Loucy (cell line): ENCODE data around the gene RECQL5.

Experiments
- H2AFZ ChIP-seq: fragments of 200-600 bp; sonication (generic); 2 replicates; pipeline ENCODE4 v1.6.0; 2016; ENCODE audit warnings: antibody characterized with exemption, mild to moderate bottlenecking, low read length, moderate library complexity
- H3F3A ChIP-seq: fragments of 200-600 bp; 2 replicates; pipeline ENCODE4 v1.6.0; 2016; ENCODE audit warnings: antibody characterized with exemption, low read depth, mild to moderate bottlenecking
- H3K27me3 ChIP-seq: fragments of 200-600 bp; sonication (generic); 2 replicates; pipeline ENCODE4 v1.6.1; 2014; ENCODE audit warnings: low read length, mild to moderate bottlenecking; ENCODE audit not compliant: insufficient read depth, poor library complexity, severe bottlenecking
- H3K36me3 ChIP-seq: fragments of 200-600 bp; sonication (generic); 2 replicates; pipeline ENCODE4 v1.6.1; 2016; ENCODE audit warnings: low read length; ENCODE audit not compliant: insufficient read depth
- H3K4me1 ChIP-seq: fragments of 200-600 bp; sonication (generic); 2 replicates; pipeline ENCODE4 v1.5.1; 2014; ENCODE audit warnings: low read length, mild to moderate bottlenecking; ENCODE audit not compliant: insufficient read depth, poor library complexity, severe bottlenecking
- H3K4me2 ChIP-seq: fragments of 200-600 bp; sonication (generic); 2 replicates; pipeline ENCODE4 v1.6.0; 2014; ENCODE audit warnings: antibody characterized with exemption, low read length, low read depth, mild to moderate bottlenecking; ENCODE audit not compliant: poor library complexity, severe bottlenecking
- H3K4me3 ChIP-seq: fragments of 200-600 bp; sonication (generic); 2 replicates; pipeline ENCODE4 v1.5.1; 2014; ENCODE audit warnings: low read length, mild to moderate bottlenecking, mixed read lengths; ENCODE audit not compliant: poor library complexity, severe bottlenecking
- H3K79me2 ChIP-seq: fragments of 200-600 bp; sonication (generic); 2 replicates; pipeline ENCODE4 v1.6.1; 2014; ENCODE audit warnings: low read length; ENCODE audit not compliant: insufficient read depth
- H3K9ac ChIP-seq: fragments of 200-600 bp; sonication (generic); 2 replicates; pipeline ENCODE4 v1.6.0; 2014; ENCODE audit warnings: mild to moderate bottlenecking, low read depth, low read length, moderate library complexity; ENCODE audit not compliant: poor library complexity, severe bottlenecking
- H3K9me2 ChIP-seq: fragments of 200-600 bp; sonication (generic); replicated peaks from 2 replicates; pipeline ENCODE4 v1.6.1; 2016; ENCODE audit warnings: low read depth, low read length, mixed read lengths
- H3K9me3 ChIP-seq: fragments of 200-600 bp; sonication (generic); 2 replicates; pipeline ENCODE4 v1.6.1; 2014; ENCODE audit warnings: mild to moderate bottlenecking, antibody characterized with exemption, low read length, low read depth; ENCODE audit not compliant: insufficient read depth
- H4K20me1 ChIP-seq: fragments of 200-600 bp; sonication (generic); 2 replicates; pipeline ENCODE4 v1.6.0; 2014; ENCODE audit warnings: antibody characterized with exemption, low read length, mild to moderate bottlenecking; ENCODE audit not compliant: insufficient read depth, poor library complexity, severe bottlenecking
- CTCF ChIP-seq: fragments of 200-600 bp; sonication (generic); conservative IDR thresholded peaks from 2 replicates; pipeline ENCODE4 v1.5.1; 2014; ENCODE audit warnings: mild to moderate bottlenecking, antibody characterized with exemption, low read length
- EZH2phosphoT487 ChIP-seq: fragments of 200-600 bp; IDR thresholded peaks from 2 replicates; pipeline ENCODE4 v1.6.1; 2018; ENCODE audit warnings: antibody characterized with exemption, mild to moderate bottlenecking, moderate library complexity, borderline replicate concordance

Gene RECQL5

GRCh38 chr17:75607086-75607485 is 59.9 kb downstream of the RECQL5 start:
- Histone ChIP-seq H3K79me2 (no peaks in the 10 kb centered on the region), H3K4me3 (no peak overlapping the region), H3K4me1 (no peaks in the 10 kb centered on the region), H3F3A (no peaks in the 10 kb centered on the region), H2AFZ (no peak overlapping the region), H4K20me1 (no peaks in the 10 kb centered on the region), H3K9ac (no peak overlapping the region), H3K27me3 (no peaks in the 10 kb centered on the region), H3K9me2 (no peaks in the 10 kb centered on the region), H3K36me3 (no peaks in the 10 kb centered on the region), H3K9me3 (no peaks in the 10 kb centered on the region), H3K4me2 (no peak overlapping the region)
- TF ChIP-seq CTCF = no peak

GRCh38 chr17:75605790-75606189 is 61.2 kb downstream of the RECQL5 start:
- Histone ChIP-seq H3F3A (no peaks in the 10 kb centered on the region), H3K4me2 (no peak overlapping the region), H3K9ac (no peak overlapping the region), H3K4me3 (no peak overlapping the region), H4K20me1 (no peaks in the 10 kb centered on the region), H3K27me3 (no peaks in the 10 kb centered on the region), H3K4me1 (no peaks in the 10 kb centered on the region), H3K79me2 (no peaks in the 10 kb centered on the region), H3K9me3 (no peaks in the 10 kb centered on the region), H3K36me3 (no peaks in the 10 kb centered on the region), H2AFZ (no peak overlapping the region), H3K9me2 (no peaks in the 10 kb centered on the region)
- TF ChIP-seq EZH2phosphoT487 = no peak
- TF ChIP-seq CTCF = no peak

GRCh38 chr17:75604034-75604695 is 62.8 kb downstream of the RECQL5 start:
- H4K20me1 ChIP-seq = no peaks in the 10 kb centered on the region
- no peaks in the 10 kb centered on the region for H3K9me2 ChIP-seq
- no peaks in the 10 kb centered on the region for H3K4me1 ChIP-seq
- no peaks in the 10 kb centered on the region for H3K27me3 ChIP-seq
- TF ChIP-seq CTCF (no peak), EZH2phosphoT487 (no peak)
- no peak overlapping the region for H3K4me3 ChIP-seq
- no peak overlapping the region for H3K4me2 ChIP-seq
- H3F3A ChIP-seq = no peaks in the 10 kb centered on the region
- H2AFZ ChIP-seq = no peak overlapping the region
- H3K9ac ChIP-seq = no peak overlapping the region
- no peaks in the 10 kb centered on the region for H3K9me3 ChIP-seq
- H3K36me3 ChIP-seq = no peaks in the 10 kb centered on the region
- no peaks in the 10 kb centered on the region for H3K79me2 ChIP-seq
